Type B pancreatic cell (in vitro differentiated cells): ENCODE data around the gene TMEM30B. TPM values are rescaled to one million over a fixed set of nuclear protein-coding genes. Genes with fewer than 3 reads are reported as not detected.

Experiments used
- DNase-seq: peaks from one replicate; pipeline ENCODE4 v3.0.0; 2021; ENCODE audit warnings: mixed read lengths; ENCODE audit not compliant: unreplicated experiment; ENCODE audit errors: extremely low spot score
- H3K27ac Mint-ChIP-seq: 2 replicates; pipeline ENCODE4 v1.8.0; 2021; ENCODE audit warnings: mild to moderate bottlenecking, mixed read lengths
- H3K27me3 Mint-ChIP-seq: 2 replicates; pipeline ENCODE4 v1.8.0; 2021; ENCODE audit warnings: mixed read lengths
- H3K36me3 Mint-ChIP-seq: 2 replicates; pipeline ENCODE4 v1.8.0; 2021; ENCODE audit warnings: mixed read lengths
- H3K4me1 Mint-ChIP-seq: one replicate; pipeline ENCODE4 v1.8.0; 2021; ENCODE audit warnings: mixed read lengths; ENCODE audit not compliant: unreplicated experiment
- H3K4me3 Mint-ChIP-seq: 2 replicates; pipeline ENCODE4 v1.8.0; 2021; ENCODE audit warnings: mild to moderate bottlenecking, mixed read lengths
- H3K9me3 Mint-ChIP-seq: 2 replicates; pipeline ENCODE4 v1.8.0; 2021; ENCODE audit warnings: mixed read lengths
- CTCF ChIP-seq: fragments of 200-600 bp; sonication (generic); conservative IDR thresholded peaks from 2 replicates; pipeline ENCODE4 v1.5.0; 2021; ENCODE audit warnings: antibody characterized with exemption, mild to moderate bottlenecking
- total RNA-seq: library from RNA; stranded (reverse); gene quantifications from 2 replicates; pipeline ENCODE4 v1.2.1, GENCODE V29; 2021; ENCODE audit warnings: low replicate concordance

TMEM30B gene
- total RNA-seq, 1 donor from 2014 or later: 12.2 TPM

- Mint-ChIP-seq H3K36me3 (no peaks in the 10 kb centered on the region), H3K4me3 (peak overlapping the region; percentile 90), H3K27ac (peak overlapping the region; percentile 97), H3K9me3 (no peaks in the 10 kb centered on the region), H3K4me1 (peaks cover 11% of the 10 kb centered on the region), H3K27me3 (peaks cover 39% of the 10 kb centered on the region)
- DNase-seq: no peak
- no peak for TF ChIP-seq CTCF
Measured at GRCh38 chr14:61280092-61280525, 1.0 kb downstream of the TMEM30B start.

GRCh38 chr14:61279082-61279481 is 2.1 kb downstream of the TMEM30B start:
- Mint-ChIP-seq H3K4me1 (peaks cover 11% of the 10 kb centered on the region), H3K9me3 (no peaks in the 10 kb centered on the region), H3K36me3 (no peaks in the 10 kb centered on the region), H3K27me3 (peaks cover 44% of the 10 kb centered on the region), H3K27ac (peak overlapping the region; percentile 97), H3K4me3 (peak overlapping the region; percentile 90)
- DNase-seq: no peak
- TF ChIP-seq CTCF: no peak

GRCh38 chr14:61277784-61278183 is 3.4 kb downstream of the TMEM30B start:
- TF ChIP-seq CTCF: no peak

GRCh38 chr14:61277232-61277631 is 3.9 kb downstream of the TMEM30B start:
- H3K4me1 Mint-ChIP-seq: peaks cover 15% of the 10 kb centered on the region
- TF ChIP-seq CTCF: no peak
- H3K27me3 Mint-ChIP-seq: peaks cover 44% of the 10 kb centered on the region
- H3K4me3 Mint-ChIP-seq: no peak overlapping the region
- no peaks in the 10 kb centered on the region for H3K36me3 Mint-ChIP-seq
- no peak for DNase-seq
- H3K9me3 Mint-ChIP-seq: no peaks in the 10 kb centered on the region
- no peak overlapping the region for H3K27ac Mint-ChIP-seq

More at GRCh38 chr14:61277784-61278183, 3.4 kb downstream of the TMEM30B start:
- peaks cover 41% of the 10 kb centered on the region for H3K27me3 Mint-ChIP-seq
- H3K36me3 Mint-ChIP-seq: no peaks in the 10 kb centered on the region
- H3K27ac Mint-ChIP-seq: no peak overlapping the region
- DNase-seq: no peak
- peak overlapping the region; percentile 54 for H3K4me3 Mint-ChIP-seq
- H3K9me3 Mint-ChIP-seq: no peaks in the 10 kb centered on the region
- H3K4me1 Mint-ChIP-seq: peaks cover 11% of the 10 kb centered on the region

- no peaks in the 10 kb centered on the region for H3K36me3 Mint-ChIP-seq
- H3K4me3 Mint-ChIP-seq: no peak overlapping the region
- H3K4me1 Mint-ChIP-seq: peaks cover 16% of the 10 kb centered on the region
- no peak overlapping the region for H3K27ac Mint-ChIP-seq
- peaks cover 20% of the 10 kb centered on the region for H3K27me3 Mint-ChIP-seq
- H3K9me3 Mint-ChIP-seq: no peaks in the 10 kb centered on the region
- TF ChIP-seq CTCF: no peak
- no peak for DNase-seq
Measured at GRCh38 chr14:61271552-61271951, 9.6 kb downstream of the TMEM30B start.

GRCh38 chr14:61270714-61271113 is 10.4 kb downstream of the TMEM30B start:
- DNase-seq: no peak
- no peak overlapping the region for H3K27ac Mint-ChIP-seq
- TF ChIP-seq CTCF: no peak
- H3K27me3 Mint-ChIP-seq: peaks cover 18% of the 10 kb centered on the region
- H3K4me1 Mint-ChIP-seq: peaks cover 19% of the 10 kb centered on the region
- H3K9me3 Mint-ChIP-seq: no peaks in the 10 kb centered on the region
- H3K36me3 Mint-ChIP-seq: no peaks in the 10 kb centered on the region
- H3K4me3 Mint-ChIP-seq: no peak overlapping the region
